HepG2 (cell line): ENCODE data around the gene MEIG1. TPM values are rescaled to one million over a fixed set of nuclear protein-coding genes. Genes with fewer than 3 reads are reported as not detected.

ENCODE experiments used
- ATAC-seq: fragments of 200-7000 bp; cut with Tn5 transposase; 3 replicates; pipeline ENCODE4 v1.9.1; 2020; ENCODE audit warnings: mild to moderate bottlenecking, moderate library complexity
- BruUV-seq: library from RNA; stranded (reverse); fragments of 400-500 nt; replicated peaks from 2 replicates; lab custom pipeline; 2021; lab: Mats Ljungman, UMichigan
- CTCF ChIA-PET: fragments of 300-600 bp; formaldehyde crosslinking; extraction: SDS; loops from one replicate; lab custom pipeline; 2021; ENCODE audit warnings: low total read pairs, inconsistent platforms, low intra/inter-chr PET ratio; lab: Yijun Ruan, JAX
- POLR2A ChIA-PET: fragments of 350-600 bp; sonication (Branson Sonifier 250); formaldehyde crosslinking; loops from one replicate; lab custom pipeline; 2020; ENCODE audit warnings: antibody characterized with exemption, inconsistent platforms; lab: Yijun Ruan, JAX
- DNase-seq: peaks from one replicate; pipeline ENCODE4 v3.0.0-alpha.2; 2015; ENCODE audit warnings: low spot score
- FAIRE-seq: peaks from 3 replicates; lab custom pipeline; 2011; peaks lifted over from hg19 to GRCh38; lab: Jason Lieb, UNC
- H2AFZ ChIP-seq: one replicate; pipeline ENCODE4 v1.6.1; 2011; ENCODE audit warnings: low read length, inconsistent platforms
- H3K27ac ChIP-seq: fragments of 300-600 bp; 3 replicates; pipeline ENCODE4 v1.8.0; 2011; ENCODE audit warnings: mixed run types, mild to moderate bottlenecking, mixed read lengths, low read length, inconsistent platforms; ENCODE audit not compliant: insufficient read depth; ENCODE audit errors: extremely low read length
- H3K27me3 ChIP-seq, 2 experiments: fragments of 200-600 bp in 1 of 2; 2 replicates in 1 of 2; 3 replicates in 1 of 2; pipeline versions ENCODE4 v1.6.0 to v1.8.0; 2011; ENCODE audit warnings: low read length in 2 of 2, mild to moderate bottlenecking in 2 of 2, moderate library complexity in 2 of 2, inconsistent platforms in 1 of 2; ENCODE audit not compliant: insufficient read depth in 2 of 2, control insufficient read depth in 1 of 2
- H3K36me3 ChIP-seq, 2 experiments: fragments of 200-600 bp in 1 of 2; replicated peaks in 1 of 2; 2 replicates in 1 of 2; 3 replicates in 1 of 2; pipeline versions ENCODE4 v1.5.1 to v1.8.0; 2011; ENCODE audit warnings: low read length in 2 of 2, inconsistent platforms in 1 of 2; ENCODE audit not compliant: insufficient read depth in 2 of 2, control insufficient read depth in 1 of 2
- H3K4me1 ChIP-seq: 2 replicates; pipeline ENCODE4 v1.5.1; 2012; ENCODE audit warnings: low read length, inconsistent platforms; ENCODE audit not compliant: insufficient read depth
- H3K4me2 ChIP-seq: 2 replicates; pipeline ENCODE4 v1.6.0; 2011; ENCODE audit warnings: low read depth, low read length, inconsistent platforms
- H3K4me3 ChIP-seq, 3 experiments: fragments of 200-600 bp in 1 of 3; sonication (generic), shearing (Covaris generic) in 1 of 3; replicated peaks in 1 of 3; 2 replicates each; pipeline ENCODE4 v1.5.1; 2011 to 2016; ENCODE audit warnings: low read length in 3 of 3, inconsistent platforms in 2 of 3, low read depth in 2 of 3, mild to moderate bottlenecking in 2 of 3, control low read depth in 1 of 3, mixed read lengths in 1 of 3; ENCODE audit not compliant: insufficient read depth in 1 of 3
- H3K79me2 ChIP-seq: one replicate; pipeline ENCODE4 v1.6.1; 2011; ENCODE audit warnings: low read length, inconsistent platforms; ENCODE audit not compliant: insufficient read depth
- H3K9ac ChIP-seq: 2 replicates; pipeline ENCODE4 v1.6.0; 2011; ENCODE audit warnings: mild to moderate bottlenecking, low read depth, low read length, inconsistent platforms; ENCODE audit not compliant: insufficient read depth
- H3K9me3 ChIP-seq: 2 replicates; pipeline ENCODE4 v1.5.1; 2012; ENCODE audit warnings: mild to moderate bottlenecking, low read length
- H4K20me1 ChIP-seq: 2 replicates; pipeline ENCODE4 v1.6.0; 2011; ENCODE audit warnings: inconsistent platforms, mild to moderate bottlenecking, low read length, moderate library complexity; ENCODE audit not compliant: insufficient read depth
- DPF2 ChIP-seq: sonication (generic); formaldehyde crosslinking; IDR thresholded peaks from 2 replicates; pipeline ENCODE4 v1.4.0; 2020; ENCODE audit warnings: mild to moderate bottlenecking, low read depth, missing genetic modification reagents, borderline replicate concordance
- HMG20B ChIP-seq: conservative IDR thresholded peaks from 2 replicates; pipeline ENCODE4 v1.6.1; 2016; ENCODE audit warnings: missing genetic modification reagents, missing compliant biosample characterization
- IKZF1 ChIP-seq: fragments of 450-650 bp; IDR thresholded peaks from 2 replicates; pipeline ENCODE4 v1.7.1; 2016
- ISX ChIP-seq: sonication (generic); formaldehyde crosslinking; conservative IDR thresholded peaks from 2 replicates; pipeline ENCODE4 v1.5.0; 2020; ENCODE audit warnings: missing genetic modification reagents
- MYC ChIP-seq: sonication (generic); formaldehyde crosslinking; IDR thresholded peaks from 2 replicates; pipeline ENCODE4 v1.9.0; 2021; ENCODE audit warnings: missing genetic modification reagents, borderline replicate concordance
- NFYB ChIP-seq: sonication (generic); formaldehyde crosslinking; IDR thresholded peaks from 2 replicates; pipeline ENCODE4 v1.4.0; 2020; ENCODE audit warnings: missing genetic modification reagents
- ZKSCAN8 ChIP-seq: IDR thresholded peaks from 2 replicates; pipeline ENCODE4 v1.6.1; 2016; ENCODE audit warnings: borderline replicate concordance, missing genetic modification reagents, missing compliant biosample characterization
- WGBS: methylation state at CpG from one replicate; pipeline ENCODE4 v1.1.6; 2017; ENCODE audit warnings: low lambda C conversion rate; 5-methylcytosine and 5-hydroxymethylcytosine counted together
- in situ Hi-C: cut with HindIII; loops from 2 replicates; pipeline ENCODE4 v1.10.0; 2017; ENCODE audit warnings: low pct_unique_long_range_greater_than_20kb; ENCODE audit not compliant: extremely low pct_ligation_motif_present
- intact Hi-C: fragments of 100-400 bp; cut with micrococcal nuclease; formaldehyde crosslinking; loops from one replicate; pipeline ENCODE4 v1.10.0; 2022; ENCODE audit not compliant: unreplicated experiment
- polyA plus RNA-seq, 8 experiments: library from polyadenylated mRNA; depleted of rRNA in 3 of 8; stranded (reverse) in 7 of 8; unstranded in 1 of 8; fragments of >200 nt; fragmentation: Illumina TruSeq in 4 of 8; extraction: Trizol in 4 of 8; gene quantifications; 2 replicates each; pipeline versions ENCODE4 v1.2.1 to v1.2.3, GENCODE V29; 2011 to 2016; ENCODE audit warnings: low read depth in 4 of 8, missing spikeins in 1 of 8, mixed read lengths in 1 of 8; ENCODE audit not compliant: insufficient read depth in 1 of 8
- total RNA-seq, 5 experiments: library from RNA; depleted of rRNA; stranded (reverse); fragments of >200 nt; fragmentation: Illumina TruSeq; extraction: Trizol; gene quantifications; 2 replicates each; pipeline ENCODE4 v1.2.3, GENCODE V29; 2016; ENCODE audit warnings: low read depth in 1 of 5
- TF ChIP-seq, protein P1 (sequence below): fragments of 450-650 bp; IDR thresholded peaks from 2 replicates; pipeline ENCODE4 v1.6.1; 2016
- TF ChIP-seq, protein P2 (sequence below): sonication (generic); formaldehyde crosslinking; IDR thresholded peaks from 2 replicates; pipeline ENCODE4 v1.8.0; 2022; ENCODE audit warnings: missing genetic modification reagents, mild to moderate bottlenecking, inconsistent platforms, borderline replicate concordance

MEIG1 gene
- total and polyA plus RNA-seq, 2 of the 13 experiments (the other 11 are each of a cell fraction or from before 2014, with no cell fraction given): not detected

DNA sequence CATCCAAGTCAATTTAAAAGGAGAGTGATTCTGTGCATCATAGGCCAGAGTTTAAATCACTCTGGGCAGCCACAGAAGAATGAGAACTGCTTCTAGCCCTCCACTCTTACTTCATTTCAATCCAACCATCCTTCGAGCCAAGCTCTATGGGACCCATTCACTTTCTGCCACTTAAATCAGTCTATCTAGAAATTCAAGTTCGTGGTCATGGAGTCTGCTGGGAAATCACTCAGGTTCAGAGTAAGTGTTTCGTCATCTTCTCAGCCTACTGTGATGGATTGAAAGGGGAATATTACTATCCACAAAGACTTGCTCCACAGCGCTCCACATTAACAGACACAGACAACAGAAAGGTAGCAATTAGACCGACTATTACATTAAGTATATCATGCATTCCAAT, 9.9 kb upstream of the MEIG1 start:
- no peak for ATAC-seq
- no peaks in the 10 kb centered on the region for H4K20me1 ChIP-seq
- no peak for TF ChIP-seq IKZF1
- TF ChIP-seq, protein P1, sequence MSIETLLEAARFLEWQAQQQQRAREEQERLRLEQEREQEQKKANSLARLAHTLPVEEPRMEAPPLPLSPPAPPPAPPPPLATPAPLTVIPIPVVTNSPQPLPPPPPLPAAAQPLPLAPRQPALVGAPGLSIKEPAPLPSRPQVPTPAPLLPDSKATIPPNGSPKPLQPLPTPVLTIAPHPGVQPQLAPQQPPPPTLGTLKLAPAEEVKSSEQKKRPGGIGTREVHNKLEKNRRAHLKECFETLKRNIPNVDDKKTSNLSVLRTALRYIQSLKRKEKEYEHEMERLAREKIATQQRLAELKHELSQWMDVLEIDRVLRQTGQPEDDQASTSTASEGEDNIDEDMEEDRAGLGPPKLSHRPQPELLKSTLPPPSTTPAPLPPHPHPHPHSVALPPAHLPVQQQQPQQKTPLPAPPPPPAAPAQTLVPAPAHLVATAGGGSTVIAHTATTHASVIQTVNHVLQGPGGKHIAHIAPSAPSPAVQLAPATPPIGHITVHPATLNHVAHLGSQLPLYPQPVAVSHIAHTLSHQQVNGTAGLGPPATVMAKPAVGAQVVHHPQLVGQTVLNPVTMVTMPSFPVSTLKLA: no peak
- TF ChIP-seq HMG20B (CRISPR knock-in tag): no peak
- TF ChIP-seq, protein P2, sequence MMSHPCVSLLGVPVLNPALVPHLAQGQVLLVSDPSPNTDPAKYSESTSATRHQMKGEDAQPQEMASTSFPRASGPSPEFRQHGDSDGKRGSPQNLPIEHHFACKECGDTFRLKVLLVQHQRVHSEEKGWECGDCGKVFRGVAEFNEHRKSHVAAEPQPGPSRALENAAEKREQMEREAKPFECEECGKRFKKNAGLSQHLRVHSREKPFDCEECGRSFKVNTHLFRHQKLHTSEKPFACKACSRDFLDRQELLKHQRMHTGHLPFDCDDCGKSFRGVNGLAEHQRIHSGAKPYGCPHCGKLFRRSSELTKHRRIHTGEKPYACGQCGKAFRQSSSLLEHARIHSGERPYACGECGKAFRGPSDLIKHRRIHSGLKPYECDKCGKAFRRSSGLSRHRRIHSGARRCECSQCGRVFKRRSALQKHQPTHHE: no peak
- no peak for TF ChIP-seq ZKSCAN8 (CRISPR knock-in tag)
- TF ChIP-seq ISX (CRISPR knock-in tag): no peak
- TF ChIP-seq MYC (CRISPR knock-in tag): no peak
- TF ChIP-seq NFYB: no peak
- TF ChIP-seq DPF2: no peak
- TF ChIP-seq, all 625 proteins: peak for 0
- BruUV-seq: no TSS peak
- intact Hi-C loops: no loop called here
- Histone ChIP-seq H3K27me3 (no peaks in the 10 kb centered on the region; a peak in 1 of 5 replicates), H3K4me2 (no peak overlapping the region), H2AFZ (no peak overlapping the region), H3K27ac (no peak overlapping the region), H3K9ac (no peak overlapping the region), H3K79me2 (peaks cover 34% of the 10 kb centered on the region), H3K4me3 (no peak overlapping the region), H3K36me3 (peaks cover 4 to 34% of the 10 kb centered on the region in 2 experiments; a peak in 4 of 5 replicates), H3K4me1 (peaks cover 36% of the 10 kb centered on the region), H3K9me3 (no peaks in the 10 kb centered on the region)
- ChIA-PET POLR2A (interaction anchor here (1.2 kb wide), 1 partner anchor 10 kb away, joined by 3 read pairs; the partner anchor contains the start of gene MEIG1), CTCF (no interaction called here)
- no peak for DNase-seq
- WGBS: 94% methylated on average over 5 of the region's 5 CpGs
- FAIRE-seq: no peak
- in situ Hi-C loops: no loop called here
